Measurements from ENCODE around the gene CKM. TPM values are rescaled to one million over a fixed set of nuclear protein-coding genes. Genes with fewer than 3 reads are reported as not detected.

Gene CKM
- total and polyA plus RNA-seq, 2 of the 4 experiments (the other 2 are of a cell fraction) = not detected

DNA sequence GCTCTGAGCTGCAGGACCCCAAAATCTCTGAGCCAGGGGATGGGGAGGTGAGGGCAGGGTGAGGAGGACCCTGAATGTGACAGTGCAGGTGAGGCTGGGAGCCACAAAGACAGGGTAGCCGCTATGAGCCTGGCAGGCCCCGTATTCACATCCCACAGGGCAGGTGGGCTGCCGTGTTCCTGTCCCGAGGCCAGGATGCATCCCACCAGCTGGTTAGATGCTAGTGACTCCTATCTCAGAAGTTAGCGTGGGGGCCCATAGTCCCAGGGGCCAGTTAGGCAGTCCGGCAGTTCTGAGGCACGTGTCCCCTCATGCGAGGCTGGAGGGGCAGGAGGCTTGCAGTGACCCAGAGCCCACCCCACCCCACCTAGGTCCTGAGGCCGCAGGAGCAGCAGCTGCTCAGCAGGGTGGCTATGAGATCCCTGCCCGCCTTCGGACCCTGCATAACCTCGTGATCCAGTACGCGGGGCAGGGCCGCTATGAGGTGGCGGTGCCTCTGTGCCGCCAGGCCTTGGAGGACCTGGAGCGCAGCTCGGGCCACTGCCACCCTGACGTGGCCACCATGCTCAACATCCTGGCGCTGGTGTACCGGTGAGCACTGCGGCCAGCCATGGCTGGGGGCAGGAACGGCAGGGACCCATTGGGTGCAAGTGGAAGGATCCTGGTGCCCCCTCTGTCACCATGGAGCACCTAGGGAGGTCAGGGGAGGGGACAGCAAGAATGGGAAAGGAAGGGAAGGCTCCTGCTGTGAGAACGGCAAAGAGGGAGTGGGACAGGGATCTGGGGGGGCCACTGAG lies 25.1 kb upstream of the CKM start:
- Histone ChIP-seq H3K56ac (ENCODE audit: extremely low read depth, insufficient read depth, low read length) (no peak overlapping the region), H2BK20ac (ENCODE audit: low read depth, low read length) (no peak overlapping the region), H3K4me1 (ENCODE audit: control insufficient read depth, insufficient read depth, low read length) (no peaks in the 10 kb centered on the region), H3K4me3 (ENCODE audit: insufficient read depth, low read depth, low read length) (no peak overlapping the region), H2AFZ (replicated peaks; ENCODE audit: low read length, poor library complexity) (no peak overlapping the region), H3K9me3 (ENCODE audit: control insufficient read depth, insufficient read depth, low read length) (no peaks in the 10 kb centered on the region), H3K27ac (ENCODE audit: insufficient read depth, low read length) (no peak overlapping the region), H3K9ac (ENCODE audit: low read depth, low read length) (no peak overlapping the region), H2BK5ac (ENCODE audit: low read depth, low read length, poor library complexity, severe bottlenecking) (no peak overlapping the region), H2BK15ac (ENCODE audit: low read depth, low read length) (no peak overlapping the region), H4K5ac (ENCODE audit: low read depth, low read length) (no peak overlapping the region), H3K23ac (ENCODE audit: low read depth, low read length) (no peak overlapping the region), H3K14ac (replicated peaks; ENCODE audit: low read depth, low read length) (no peak overlapping the region), H4K91ac (ENCODE audit: insufficient read depth, low read depth, low read length) (no peak overlapping the region), H3K9me1 (ENCODE audit: insufficient read depth, low read length) (peaks cover 2% of the 10 kb centered on the region; the same call in 1 of the 2 replicates), H3K18ac (ENCODE audit: low read depth, low read length) (no peak overlapping the region), H3K79me1 (ENCODE audit: low read depth in 1 of 2, low read length in 2 of 2) (no peaks in the 10 kb centered on the region), H2BK120ac (ENCODE audit: low read depth, low read length) (no peak overlapping the region), H3K36me3 (ENCODE audit: control insufficient read depth, insufficient read depth, low read length) (peaks cover 20% of the 10 kb centered on the region), H3K27me3 (ENCODE audit: control insufficient read depth, insufficient read depth, low read length) (peaks cover 4% of the 10 kb centered on the region; the same call in 1 of the 2 replicates), H3K4ac (ENCODE audit: low read depth, low read length) (no peak overlapping the region), H3K4me2 (ENCODE audit: low read depth, low read length) (no peak overlapping the region), H4K20me1 (ENCODE audit: insufficient read depth, low read length) (peaks cover 8% of the 10 kb centered on the region), H2AK5ac (ENCODE audit: low read depth, low read length) (no peak overlapping the region), H4K8ac (ENCODE audit: low read depth in 2 of 2, low read length in 2 of 2) (no peak overlapping the region), H2AK9ac (replicated peaks; ENCODE audit: low read depth, low read length, poor library complexity) (no peak overlapping the region)
- intact Hi-C loops (cut with micrococcal nuclease) = no loop called here
- TF ChIP-seq MAZ (IDR thresholded peaks at IDR 0.05; ENCODE audit: borderline replicate concordance, low read depth, low read length) (no peak), FOS (IDR thresholded peaks at IDR 0.05; ENCODE audit: low read depth, low read length) (no peak), CTCF (conservative IDR thresholded peaks at IDR 0.05; ENCODE audit: low read depth, low read length) (no peak), SMC3 (IDR thresholded peaks at IDR 0.05; ENCODE audit: low read depth, low read length) (no peak), POLR2A (IDR thresholded peaks at IDR 0.05; ENCODE audit: low read depth, low read length) (no peak), NFE2L2 (IDR thresholded peaks at IDR 0.05; ENCODE audit: low read depth, low read length) (no peak), BHLHE40 (IDR thresholded peaks at IDR 0.05; ENCODE audit: low read depth, low read length) (no peak), USF2 (IDR thresholded peaks at IDR 0.05; ENCODE audit: low read depth, low read length) (no peak), RAD21 (IDR thresholded peaks at IDR 0.05; ENCODE audit: low read length) (no peak), MAFK (IDR thresholded peaks at IDR 0.05; ENCODE audit: low read depth, low read length) (no peak), CEBPB (IDR thresholded peaks at IDR 0.05; ENCODE audit: low read depth, low read length) (no peak), RCOR1 (IDR thresholded peaks at IDR 0.05; ENCODE audit: insufficient replicate concordance, low read length) (no peak), CHD1 (IDR thresholded peaks at IDR 0.05; ENCODE audit: low read depth, low read length) (no peak), RFX5 (IDR thresholded peaks at IDR 0.05; ENCODE audit: low read depth, low read length) (no peak), MXI1 (IDR thresholded peaks at IDR 0.05; ENCODE audit: borderline replicate concordance, low read depth, low read length) (no peak)
- TF ChIP-seq, protein P1, sequence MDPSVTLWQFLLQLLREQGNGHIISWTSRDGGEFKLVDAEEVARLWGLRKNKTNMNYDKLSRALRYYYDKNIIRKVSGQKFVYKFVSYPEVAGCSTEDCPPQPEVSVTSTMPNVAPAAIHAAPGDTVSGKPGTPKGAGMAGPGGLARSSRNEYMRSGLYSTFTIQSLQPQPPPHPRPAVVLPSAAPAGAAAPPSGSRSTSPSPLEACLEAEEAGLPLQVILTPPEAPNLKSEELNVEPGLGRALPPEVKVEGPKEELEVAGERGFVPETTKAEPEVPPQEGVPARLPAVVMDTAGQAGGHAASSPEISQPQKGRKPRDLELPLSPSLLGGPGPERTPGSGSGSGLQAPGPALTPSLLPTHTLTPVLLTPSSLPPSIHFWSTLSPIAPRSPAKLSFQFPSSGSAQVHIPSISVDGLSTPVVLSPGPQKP (IDR thresholded peaks at IDR 0.05; ENCODE audit: borderline replicate concordance, low read depth, low read length) = no peak
- DNase-seq (no peak), ATAC-seq (ENCODE audit: low read depth) (no peak)
- no TSS peak for BruUV-seq (replicated peaks)
- CTCF ChIA-PET = no interaction called here
- WGBS, 2 experiments (ENCODE audit: extremely low coverage in 2 of 2, insufficient read length in 1 of 2) = 76% methylated on average over 13 of the region's 25 CpGs; no CpG with 5 or more reads in 1 of the 2 experiments
- POLR2A ChIA-PET (ENCODE audit: unreplicated experiment) = no interaction called here
- dilution Hi-C loops (cut with HindIII; ENCODE audit: low sequenced_read_pairs, unreplicated experiment) = no loop called here
- in situ Hi-C loops (cut with MboI; ENCODE audit: low sequenced_read_pairs) = no loop called here

All from IMR-90 (cell line).